ENCODE results near the gene CNKSR3. TPM values are rescaled to one million over a fixed set of nuclear protein-coding genes. Genes with fewer than 3 reads are reported as not detected.

CNKSR3 gene
- polyA plus RNA-seq, 1 of the 3 experiments (the other 2 are of a cell fraction): 1.6 TPM

DNA sequence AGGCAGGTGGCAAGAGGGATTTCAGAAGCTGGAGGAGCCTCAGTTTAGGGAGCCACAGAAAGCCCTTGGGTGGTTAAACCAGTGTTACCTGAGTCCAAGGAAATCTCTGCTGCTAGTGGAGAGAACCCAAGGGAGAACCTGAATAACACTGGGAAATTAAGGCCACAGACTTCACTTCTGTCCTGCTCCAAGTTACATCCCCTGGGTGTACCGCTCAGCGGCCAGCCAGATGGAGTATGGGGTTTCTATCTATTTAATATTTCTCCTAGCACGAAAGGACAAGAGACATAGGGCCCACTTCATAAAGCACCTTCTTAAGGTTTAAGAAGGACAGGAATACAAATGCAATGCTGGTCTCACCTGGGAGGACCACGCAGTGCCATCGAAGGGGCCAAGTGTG, 5.8 kb upstream of the CNKSR3 start:
- ChIA-PET CTCF (interaction anchor here (1.6 kb wide), 1 partner anchor 159 kb away, joined by 4 read pairs; no protein-coding TSS in a partner anchor), POLR2A (no interaction called here)
- H3F3A ChIP-seq (replicated peaks; ENCODE audit: insufficient read depth): peaks cover under 1% of the 10 kb centered on the region
- H3K9ac ChIP-seq: no peak overlapping the region
- 100% methylated on average over 5 of the region's 5 CpGs for WGBS (ENCODE audit: low lambda C conversion rate)
- no peak overlapping the region for H3K27ac ChIP-seq (ENCODE audit: low read depth in 2 of 2, low read length in 1 of 2)
- no peaks in the 10 kb centered on the region for H3K79me2 ChIP-seq (ENCODE audit: insufficient read depth)
- no peaks in the 10 kb centered on the region for H3K9me2 ChIP-seq
- H3K4me2 ChIP-seq: no peak overlapping the region
- H3K9me3 ChIP-seq: no peaks in the 10 kb centered on the region
- no peaks in the 10 kb centered on the region for H3K36me3 ChIP-seq (replicated peaks in 1 of 2; ENCODE audit: control insufficient read depth in 1 of 2, insufficient read depth in 2 of 2, low read length in 1 of 2)
- no peaks in the 10 kb centered on the region for H3K27me3 ChIP-seq (ENCODE audit: insufficient read depth)
- peaks cover 5 to 14% of the 10 kb centered on the region in 2 experiments; a peak in 3 of 4 replicates for H3K4me1 ChIP-seq (ENCODE audit: control insufficient read depth in 1 of 2, insufficient read depth in 2 of 2, low read depth in 1 of 2, low read length in 1 of 2)
- no peak overlapping the region for H3K4me3 ChIP-seq (ENCODE audit: low read depth in 2 of 2, low read length in 1 of 2)
- TF ChIP-seq, protein P1, sequence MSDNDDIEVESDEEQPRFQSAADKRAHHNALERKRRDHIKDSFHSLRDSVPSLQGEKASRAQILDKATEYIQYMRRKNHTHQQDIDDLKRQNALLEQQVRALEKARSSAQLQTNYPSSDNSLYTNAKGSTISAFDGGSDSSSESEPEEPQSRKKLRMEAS (IDR thresholded peaks at IDR 0.05; ENCODE audit: low read depth): no peak
- TF ChIP-seq TCF12 (IDR thresholded peaks at IDR 0.05) (no peak), SIN3A (IDR thresholded peaks at IDR 0.05; ENCODE audit: borderline replicate concordance, low read depth, low read length) (no peak), EP300 (IDR thresholded peaks at IDR 0.05; ENCODE audit: borderline replicate concordance in 1 of 2, low read depth in 1 of 2, low read length in 1 of 2) (no peak), FOSL2 (IDR thresholded peaks at IDR 0.05; ENCODE audit: borderline replicate concordance, low read depth) (no peak), RCOR1 (IDR thresholded peaks at IDR 0.05; ENCODE audit: low read length) (no peak), RXRA (IDR thresholded peaks at IDR 0.05; ENCODE audit: borderline replicate concordance, low read depth) (no peak), ELF1 (IDR thresholded peaks at IDR 0.05) (no peak), RAD21 (IDR thresholded peaks at IDR 0.05; ENCODE audit: low read length) (no peak), GABPA (IDR thresholded peaks at IDR 0.05; ENCODE audit: low read depth) (no peak), TAF1 (IDR thresholded peaks at IDR 0.05; ENCODE audit: borderline replicate concordance, low read depth, low read length) (no peak), RFX5 (IDR thresholded peaks at IDR 0.05; ENCODE audit: low read length) (no peak)
- TF ChIP-seq, protein P2, sequence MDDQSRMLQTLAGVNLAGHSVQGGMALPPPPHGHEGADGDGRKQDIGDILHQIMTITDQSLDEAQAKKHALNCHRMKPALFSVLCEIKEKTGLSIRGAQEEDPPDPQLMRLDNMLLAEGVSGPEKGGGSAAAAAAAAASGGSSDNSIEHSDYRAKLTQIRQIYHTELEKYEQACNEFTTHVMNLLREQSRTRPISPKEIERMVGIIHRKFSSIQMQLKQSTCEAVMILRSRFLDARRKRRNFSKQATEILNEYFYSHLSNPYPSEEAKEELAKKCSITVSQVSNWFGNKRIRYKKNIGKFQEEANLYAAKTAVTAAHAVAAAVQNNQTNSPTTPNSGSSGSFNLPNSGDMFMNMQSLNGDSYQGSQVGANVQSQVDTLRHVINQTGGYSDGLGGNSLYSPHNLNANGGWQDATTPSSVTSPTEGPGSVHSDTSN (IDR thresholded peaks at IDR 0.05): no peak
- TF ChIP-seq, protein P3, sequence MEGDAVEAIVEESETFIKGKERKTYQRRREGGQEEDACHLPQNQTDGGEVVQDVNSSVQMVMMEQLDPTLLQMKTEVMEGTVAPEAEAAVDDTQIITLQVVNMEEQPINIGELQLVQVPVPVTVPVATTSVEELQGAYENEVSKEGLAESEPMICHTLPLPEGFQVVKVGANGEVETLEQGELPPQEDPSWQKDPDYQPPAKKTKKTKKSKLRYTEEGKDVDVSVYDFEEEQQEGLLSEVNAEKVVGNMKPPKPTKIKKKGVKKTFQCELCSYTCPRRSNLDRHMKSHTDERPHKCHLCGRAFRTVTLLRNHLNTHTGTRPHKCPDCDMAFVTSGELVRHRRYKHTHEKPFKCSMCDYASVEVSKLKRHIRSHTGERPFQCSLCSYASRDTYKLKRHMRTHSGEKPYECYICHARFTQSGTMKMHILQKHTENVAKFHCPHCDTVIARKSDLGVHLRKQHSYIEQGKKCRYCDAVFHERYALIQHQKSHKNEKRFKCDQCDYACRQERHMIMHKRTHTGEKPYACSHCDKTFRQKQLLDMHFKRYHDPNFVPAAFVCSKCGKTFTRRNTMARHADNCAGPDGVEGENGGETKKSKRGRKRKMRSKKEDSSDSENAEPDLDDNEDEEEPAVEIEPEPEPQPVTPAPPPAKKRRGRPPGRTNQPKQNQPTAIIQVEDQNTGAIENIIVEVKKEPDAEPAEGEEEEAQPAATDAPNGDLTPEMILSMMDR (IDR thresholded peaks at IDR 0.05): no peak
- TF ChIP-seq, protein P4, sequence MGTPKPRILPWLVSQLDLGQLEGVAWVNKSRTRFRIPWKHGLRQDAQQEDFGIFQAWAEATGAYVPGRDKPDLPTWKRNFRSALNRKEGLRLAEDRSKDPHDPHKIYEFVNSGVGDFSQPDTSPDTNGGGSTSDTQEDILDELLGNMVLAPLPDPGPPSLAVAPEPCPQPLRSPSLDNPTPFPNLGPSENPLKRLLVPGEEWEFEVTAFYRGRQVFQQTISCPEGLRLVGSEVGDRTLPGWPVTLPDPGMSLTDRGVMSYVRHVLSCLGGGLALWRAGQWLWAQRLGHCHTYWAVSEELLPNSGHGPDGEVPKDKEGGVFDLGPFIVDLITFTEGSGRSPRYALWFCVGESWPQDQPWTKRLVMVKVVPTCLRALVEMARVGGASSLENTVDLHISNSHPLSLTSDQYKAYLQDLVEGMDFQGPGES (IDR thresholded peaks at IDR 0.05; ENCODE audit: low read depth, low read length): no peak
- TF ChIP-seq, protein P5, sequence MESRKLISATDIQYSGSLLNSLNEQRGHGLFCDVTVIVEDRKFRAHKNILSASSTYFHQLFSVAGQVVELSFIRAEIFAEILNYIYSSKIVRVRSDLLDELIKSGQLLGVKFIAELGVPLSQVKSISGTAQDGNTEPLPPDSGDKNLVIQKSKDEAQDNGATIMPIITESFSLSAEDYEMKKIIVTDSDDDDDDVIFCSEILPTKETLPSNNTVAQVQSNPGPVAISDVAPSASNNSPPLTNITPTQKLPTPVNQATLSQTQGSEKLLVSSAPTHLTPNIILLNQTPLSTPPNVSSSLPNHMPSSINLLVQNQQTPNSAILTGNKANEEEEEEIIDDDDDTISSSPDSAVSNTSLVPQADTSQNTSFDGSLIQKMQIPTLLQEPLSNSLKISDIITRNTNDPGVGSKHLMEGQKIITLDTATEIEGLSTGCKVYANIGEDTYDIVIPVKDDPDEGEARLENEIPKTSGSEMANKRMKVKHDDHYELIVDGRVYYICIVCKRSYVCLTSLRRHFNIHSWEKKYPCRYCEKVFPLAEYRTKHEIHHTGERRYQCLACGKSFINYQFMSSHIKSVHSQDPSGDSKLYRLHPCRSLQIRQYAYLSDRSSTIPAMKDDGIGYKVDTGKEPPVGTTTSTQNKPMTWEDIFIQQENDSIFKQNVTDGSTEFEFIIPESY (IDR thresholded peaks at IDR 0.05; ENCODE audit: borderline replicate concordance, low read depth): no peak
- H4K20me1 ChIP-seq (ENCODE audit: insufficient read depth): no peaks in the 10 kb centered on the region
- DNase-seq: no peak
- H2AFZ ChIP-seq (ENCODE audit: low read depth): no peak overlapping the region
